Inflammatory macrophage treated with lipopolysaccharide for 4 hours (primary cell): ENCODE data around the gene TBXAS1.

ENCODE experiments used
- DNase-seq: peaks from one replicate; pipeline ENCODE4 v3.0.0-alpha.2; 2020

The TBXAS1 gene

GRCh38 chr7:139950881-139951525 is 121.9 kb downstream of the TBXAS1 start:
- DNase-seq: no peak

GRCh38 chr7:139953229-139953628 is 124.2 kb downstream of the TBXAS1 start:
- no peak for DNase-seq

- no peak for DNase-seq
Observed at GRCh38 chr7:139955109-139955820, 126.2 kb downstream of the TBXAS1 start.

GRCh38 chr7:139958599-139959284 is 129.7 kb downstream of the TBXAS1 start:
- no peak for DNase-seq

- DNase-seq: no peak
Observed at GRCh38 chr7:139959285-139959628, 130.2 kb downstream of the TBXAS1 start.

GRCh38 chr7:139959718-139960117 is 130.7 kb downstream of the TBXAS1 start:
- no peak for DNase-seq

- no peak for DNase-seq
Observed at GRCh38 chr7:139960157-139960556, 131.1 kb downstream of the TBXAS1 start.

GRCh38 chr7:139965942-139966628 is 137.0 kb downstream of the TBXAS1 start:
- no peak for DNase-seq

- no peak for DNase-seq
Observed at GRCh38 chr7:139966949-139967348, 137.9 kb downstream of the TBXAS1 start.

- DNase-seq: no peak
Observed at GRCh38 chr7:139968931-139969330, 139.9 kb downstream of the TBXAS1 start.

GRCh38 chr7:139972029-139972428 is 143.0 kb downstream of the TBXAS1 start:
- no peak for DNase-seq

- no peak for DNase-seq
Observed at GRCh38 chr7:139973101-139974050, 144.3 kb downstream of the TBXAS1 start.

GRCh38 chr7:139974179-139974811 is 145.2 kb downstream of the TBXAS1 start:
- no peak for DNase-seq

GRCh38 chr7:139976055-139976837 is 147.2 kb downstream of the TBXAS1 start:
- no peak for DNase-seq

GRCh38 chr7:139976838-139977656 is 148.0 kb downstream of the TBXAS1 start:
- DNase-seq: peak; percentile 20

- DNase-seq: no peak
Observed at GRCh38 chr7:139981511-139981895, 152.4 kb downstream of the TBXAS1 start.

- DNase-seq: no peak
Observed at GRCh38 chr7:139982927-139983920, 154.2 kb downstream of the TBXAS1 start.

- no peak for DNase-seq
Observed at GRCh38 chr7:139984642-139985539, 155.8 kb downstream of the TBXAS1 start.
